Right lobe of liver (tissue), 6 donors: ENCODE data around the gene FAM89B. TPM values are rescaled to one million over a fixed set of nuclear protein-coding genes. Genes with fewer than 3 reads are reported as not detected.

Experiments used
- ATAC-seq, 4 donors: fragments of 200-7000 bp; cut with Tn5 transposase; one replicate each; pipeline ENCODE4 v1.9.1; 2020; ENCODE audit warnings: mild to moderate bottlenecking in 4 of 4, moderate library complexity in 4 of 4
- DNase-seq, 3 donors: peaks; one replicate each; pipeline ENCODE4 v3.0.0-alpha.2; 2020
- H3K27ac ChIP-seq, 3 donors: fragments of 200-600 bp; one replicate each; pipeline ENCODE4 v1.8.0; 2022
- H3K27me3 ChIP-seq, 2 donors: fragments of 200-600 bp; one replicate each; pipeline ENCODE4 v1.8.0; 2022
- H3K36me3 ChIP-seq, 4 donors: fragments of 200-600 bp; sonication (generic) in 1 of 4; one replicate each; pipeline versions ENCODE4 v1.5.1 to v1.8.0; 2017 to 2022; ENCODE audit warnings: control low read depth in 1 of 4
- H3K4me1 ChIP-seq, 4 donors: fragments of 200-600 bp; sonication (generic) in 1 of 4; one replicate each; pipeline versions ENCODE4 v1.5.1 to v1.8.0; 2017 to 2022; ENCODE audit warnings: control low read depth in 1 of 4
- H3K4me3 ChIP-seq, 3 donors: fragments of 200-600 bp; one replicate each; pipeline ENCODE4 v1.8.0; 2022
- H3K9me3 ChIP-seq, 4 donors: fragments of 200-600 bp; sonication (generic) in 1 of 4; one replicate each; pipeline versions ENCODE4 v1.5.1 to v1.8.0; 2017 to 2022; ENCODE audit warnings: control low read depth in 1 of 4
- CTCF ChIP-seq, 4 donors: fragments of 200-600 bp in 3 of 4; fragments of 450-650 bp in 1 of 4; IDR thresholded peaks; one replicate each; pipeline versions ENCODE4 v1.5.1 to v1.8.0; 2016 to 2022; ENCODE audit warnings: antibody characterized with exemption in 4 of 4, mild to moderate bottlenecking in 2 of 4
- POLR2A ChIP-seq: fragments of 450-650 bp; IDR thresholded peaks from one replicate; pipeline ENCODE4 v1.6.1; 2017; ENCODE audit warnings: antibody characterized with exemption, mild to moderate bottlenecking
- WGBS: methylation state at CpG from one replicate; pipeline ENCODE4 v1.1.6; 2018; ENCODE audit warnings: low coverage, low lambda C conversion rate; ENCODE audit not compliant: insufficient coverage; ENCODE audit errors: missing lambda C conversion rate; 5-methylcytosine and 5-hydroxymethylcytosine counted together
- intact Hi-C, 2 donors: fragments of 100-400 bp; cut with DNase I; formaldehyde crosslinking; loops; one replicate each; pipeline versions ENCODE4 v1.11.2 to v1.14.1; 2022
- total RNA-seq, 6 experiments: library from RNA; depleted of rRNA in 2 of 6; stranded (reverse); fragments of >200 nt in 2 of 6; fragmentation: NEBNext Ultra II Directional in 3 of 6; extraction: Animal tissue kit (Norgen Biotek cat#: 25700) in 3 of 6; gene quantifications; one replicate each; pipeline versions ENCODE4 v1.1.0 to v1.2.4, GENCODE V29; 2016 to 2023
- donor health status: DM: no; HTN: yes; CAD: no.
- donor health status: DM: no; HTN: no; CAD: no.
- donor health status: DM: no; HTN: no; CAD: no.
- donor health status: DM: no; HTN: yes; CAD: no.
- donor health status: DM: no; HTN: yes; CAD: no.

The FAM89B gene
- total RNA-seq, 6 experiments from 2014 or later = 12.8 to 20.6 (median 14.6) TPM

- intact Hi-C loops = no loop called here
- ATAC-seq (peak; percentile 74 to 86 (median 84)), DNase-seq (peak; percentile 100)
- WGBS = under 1% methylated on average over 28 of the region's 55 CpGs
- Histone ChIP-seq H3K27me3 (no peaks in the 10 kb centered on the region), H3K4me3 (peak within 1 kb of the TSS; percentile 99), H3K9me3 (no peaks in the 10 kb centered on the region), H3K27ac (peak within 1 kb of the TSS; percentile 77 to 96 (median 95)), H3K36me3 (peaks cover 0 to 32% (median 13%) of the 10 kb centered on the region in 4 donors), H3K4me1 (peaks cover 0 to 34% (median 14%) of the 10 kb centered on the region in 4 donors)
- TF ChIP-seq POLR2A (peak; percentile 58), CTCF (IDR thresholded peaks at IDR 0.05) (no peak)
Measured at GRCh38 chr11:65615229-65615949, 43.1 kb downstream of the FAM89B start, which contains the start of gene PCNX3. PCNX3 (plus strand) TSS chr11:65615776; CDS start chr11:65616312, 536 bp downstream.

- H3K4me3 ChIP-seq = peak overlapping the region; percentile 79 to 97 (median 95)
- H3K27me3 ChIP-seq = no peaks in the 10 kb centered on the region
- DNase-seq = no peak
- 0% methylated on average over 16 of the region's 50 CpGs for WGBS
- ATAC-seq = no peak
- intact Hi-C loops = no loop called here
- H3K4me1 ChIP-seq = peaks cover 0 to 30% (median 14%) of the 10 kb centered on the region in 4 donors
- peaks cover 0 to 31% (median 13%) of the 10 kb centered on the region in 4 donors for H3K36me3 ChIP-seq
- TF ChIP-seq POLR2A (no peak), CTCF (IDR thresholded peaks at IDR 0.05) (no peak)
- H3K27ac ChIP-seq = peak overlapping the region; percentile 49 to 78 (median 73)
- no peaks in the 10 kb centered on the region for H3K9me3 ChIP-seq
Measured at GRCh38 chr11:65615950-65616574, 43.7 kb downstream of the FAM89B start.

- H3K36me3 ChIP-seq = peaks cover 0 to 31% (median 13%) of the 10 kb centered on the region in 4 donors
- intact Hi-C loops = no loop called here
- peaks cover 0 to 25% (median 12%) of the 10 kb centered on the region in 4 donors for H3K4me1 ChIP-seq
Measured at GRCh38 chr11:65616575-65617001, 44.2 kb downstream of the FAM89B start.

More at GRCh38 chr11:65616575-65617001, 44.2 kb downstream of the FAM89B start:
- peak overlapping the region; percentile 79 to 97 (median 95) for H3K4me3 ChIP-seq
- ATAC-seq (no peak), DNase-seq (no peak)
- WGBS = 38% methylated on average over 7 of the region's 10 CpGs
- no peak for TF ChIP-seq POLR2A
- TF ChIP-seq CTCF (IDR thresholded peaks at IDR 0.05) = no peak
- no peaks in the 10 kb centered on the region for H3K27me3 ChIP-seq
- no peak overlapping the region for H3K27ac ChIP-seq
- no peaks in the 10 kb centered on the region for H3K9me3 ChIP-seq
